Measurements from ENCODE around the gene SORCS2. TPM values are rescaled to one million over a fixed set of nuclear protein-coding genes. Genes with fewer than 3 reads are reported as not detected.

Gene SORCS2
- total RNA-seq, 2 donors from 2014 or later: 0.54 to 0.74 TPM

DNA sequence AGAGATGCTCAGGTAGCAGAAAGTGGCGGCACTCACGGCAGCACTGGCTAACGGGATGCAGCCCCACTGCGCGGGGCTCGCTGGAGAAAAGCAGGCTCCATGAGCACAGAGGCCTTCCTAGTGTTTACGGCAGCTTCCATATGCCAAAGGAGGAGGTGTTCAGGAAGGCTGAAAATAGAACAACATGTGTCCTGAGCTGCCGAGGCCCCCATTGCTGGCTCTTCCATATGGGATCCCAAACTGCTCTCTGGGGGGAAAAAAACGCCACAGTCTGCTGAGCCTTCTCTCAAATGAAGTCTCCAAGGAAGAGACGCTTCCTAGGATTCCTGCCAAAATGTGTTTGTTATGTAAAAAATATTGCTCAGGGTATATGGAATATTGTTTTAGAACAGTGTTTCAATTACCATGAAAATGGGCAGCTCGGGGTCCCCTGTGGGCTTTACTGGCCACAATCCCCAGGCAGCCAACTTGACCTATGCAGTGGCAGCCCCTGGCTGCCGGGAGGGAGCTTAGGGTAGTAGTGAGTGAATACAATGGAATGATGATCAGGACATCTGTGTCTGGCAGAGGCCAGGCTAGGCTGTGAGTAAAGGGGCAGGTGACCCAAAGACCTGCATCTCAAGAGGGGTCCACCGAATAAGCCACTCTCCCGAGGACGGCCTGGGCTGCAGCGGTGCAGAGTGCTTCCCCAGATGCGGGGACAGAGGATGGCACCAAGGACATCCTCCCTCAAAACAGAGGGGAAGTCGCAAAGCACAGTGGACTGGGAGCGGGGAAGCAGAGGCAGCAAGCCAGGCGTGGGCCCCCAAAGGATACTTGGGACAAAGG lies 577.3 kb downstream of the SORCS2 start:
- Histone ChIP-seq H3K4me3 (no peak overlapping the region), H3K27me3 (no peaks in the 10 kb centered on the region), H3K9me3 (no peaks in the 10 kb centered on the region), H3K36me3 (peaks cover 17% of the 10 kb centered on the region), H3K4me1 (peaks cover 10% of the 10 kb centered on the region), H3K9ac (ENCODE audit: low read depth in 2 of 2, low read length in 2 of 2) (no peak overlapping the region), H3K27ac (no peak overlapping the region)
- intact Hi-C loops (cut with DNase I): no loop called here
- TF ChIP-seq, protein P1, sequence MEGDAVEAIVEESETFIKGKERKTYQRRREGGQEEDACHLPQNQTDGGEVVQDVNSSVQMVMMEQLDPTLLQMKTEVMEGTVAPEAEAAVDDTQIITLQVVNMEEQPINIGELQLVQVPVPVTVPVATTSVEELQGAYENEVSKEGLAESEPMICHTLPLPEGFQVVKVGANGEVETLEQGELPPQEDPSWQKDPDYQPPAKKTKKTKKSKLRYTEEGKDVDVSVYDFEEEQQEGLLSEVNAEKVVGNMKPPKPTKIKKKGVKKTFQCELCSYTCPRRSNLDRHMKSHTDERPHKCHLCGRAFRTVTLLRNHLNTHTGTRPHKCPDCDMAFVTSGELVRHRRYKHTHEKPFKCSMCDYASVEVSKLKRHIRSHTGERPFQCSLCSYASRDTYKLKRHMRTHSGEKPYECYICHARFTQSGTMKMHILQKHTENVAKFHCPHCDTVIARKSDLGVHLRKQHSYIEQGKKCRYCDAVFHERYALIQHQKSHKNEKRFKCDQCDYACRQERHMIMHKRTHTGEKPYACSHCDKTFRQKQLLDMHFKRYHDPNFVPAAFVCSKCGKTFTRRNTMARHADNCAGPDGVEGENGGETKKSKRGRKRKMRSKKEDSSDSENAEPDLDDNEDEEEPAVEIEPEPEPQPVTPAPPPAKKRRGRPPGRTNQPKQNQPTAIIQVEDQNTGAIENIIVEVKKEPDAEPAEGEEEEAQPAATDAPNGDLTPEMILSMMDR (IDR thresholded peaks at IDR 0.05): no peak
- no peak for DNase-seq

DNA sequence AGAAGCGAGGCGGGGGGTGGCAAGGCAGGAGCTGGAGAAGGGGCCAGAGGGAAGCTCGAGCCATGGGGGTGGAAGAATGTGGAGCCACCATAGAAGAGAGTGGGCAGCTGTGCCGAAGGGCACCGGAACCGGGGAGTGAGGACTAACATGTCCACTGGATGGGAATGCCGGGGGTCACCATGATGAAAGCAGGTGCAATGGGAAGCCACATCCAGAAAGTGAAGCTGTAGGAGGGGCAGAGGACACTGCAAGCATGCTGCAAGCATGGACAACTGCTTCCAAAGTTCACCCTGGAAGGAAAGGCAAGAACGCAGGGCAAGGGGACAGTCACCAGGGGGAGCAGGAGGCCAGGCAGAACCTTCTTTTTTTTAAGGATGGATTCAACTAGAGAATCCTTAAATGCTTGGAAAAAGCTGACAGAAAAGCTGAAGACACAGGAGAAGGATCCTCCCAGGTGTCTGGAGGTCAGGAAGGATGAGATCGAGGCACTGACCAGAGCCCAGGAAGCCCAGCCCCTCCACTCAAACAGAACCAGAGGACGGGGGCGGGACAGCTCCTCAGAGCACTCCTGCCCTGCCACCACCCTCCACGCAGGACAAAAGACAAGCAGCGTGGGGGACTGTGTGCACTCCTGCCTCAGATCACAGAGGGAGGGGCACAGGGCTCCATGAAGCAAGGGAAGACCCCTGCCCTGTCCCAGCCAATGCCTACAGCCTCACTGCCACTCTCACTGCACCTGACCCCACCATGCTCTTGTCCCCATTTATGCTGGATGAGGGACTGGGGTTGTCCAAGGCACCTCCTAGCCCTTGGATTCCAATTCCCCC lies 578.1 kb downstream of the SORCS2 start:
- intact Hi-C loops (cut with DNase I): no loop called here

DNA sequence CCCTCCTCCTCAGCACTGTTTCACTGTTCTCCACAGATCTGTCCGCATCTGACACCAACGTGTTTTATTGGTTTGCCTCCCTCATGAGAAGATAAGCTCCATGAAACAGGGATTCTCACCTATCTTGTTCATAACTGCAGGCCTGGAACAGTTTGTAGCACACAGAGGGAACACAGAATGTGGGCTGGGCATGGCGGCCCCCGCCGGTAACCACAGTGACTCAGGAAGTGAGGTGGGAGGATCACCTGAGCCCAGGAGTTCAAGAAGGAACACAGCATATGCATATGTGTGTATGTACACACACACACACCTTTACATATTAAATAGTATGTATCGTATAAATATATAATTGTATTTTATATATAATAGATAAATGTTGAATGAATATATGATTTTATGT lies 578.7 kb downstream of the SORCS2 start:
- Histone ChIP-seq H3K36me3 (peaks cover 17% of the 10 kb centered on the region), H3K27ac (no peak overlapping the region), H3K9me3 (no peaks in the 10 kb centered on the region), H3K4me3 (no peak overlapping the region), H3K4me1 (peaks cover 10% of the 10 kb centered on the region), H3K27me3 (no peaks in the 10 kb centered on the region), H3K9ac (ENCODE audit: low read depth in 2 of 2, low read length in 2 of 2) (no peak overlapping the region)
- intact Hi-C loops (cut with DNase I): no loop called here
- DNase-seq: no peak
- TF ChIP-seq, protein P1 (IDR thresholded peaks at IDR 0.05): no peak

More for the DNA sequence above, 578.1 kb downstream of the SORCS2 start:
- Histone ChIP-seq H3K4me1 (peaks cover 10% of the 10 kb centered on the region), H3K9me3 (no peaks in the 10 kb centered on the region), H3K9ac (ENCODE audit: low read depth in 2 of 2, low read length in 2 of 2) (no peak overlapping the region), H3K27ac (no peak overlapping the region), H3K36me3 (peaks cover 17% of the 10 kb centered on the region), H3K4me3 (no peak overlapping the region), H3K27me3 (no peaks in the 10 kb centered on the region)
- no peak for DNase-seq
- TF ChIP-seq, protein P1 (IDR thresholded peaks at IDR 0.05): no peak

DNA sequence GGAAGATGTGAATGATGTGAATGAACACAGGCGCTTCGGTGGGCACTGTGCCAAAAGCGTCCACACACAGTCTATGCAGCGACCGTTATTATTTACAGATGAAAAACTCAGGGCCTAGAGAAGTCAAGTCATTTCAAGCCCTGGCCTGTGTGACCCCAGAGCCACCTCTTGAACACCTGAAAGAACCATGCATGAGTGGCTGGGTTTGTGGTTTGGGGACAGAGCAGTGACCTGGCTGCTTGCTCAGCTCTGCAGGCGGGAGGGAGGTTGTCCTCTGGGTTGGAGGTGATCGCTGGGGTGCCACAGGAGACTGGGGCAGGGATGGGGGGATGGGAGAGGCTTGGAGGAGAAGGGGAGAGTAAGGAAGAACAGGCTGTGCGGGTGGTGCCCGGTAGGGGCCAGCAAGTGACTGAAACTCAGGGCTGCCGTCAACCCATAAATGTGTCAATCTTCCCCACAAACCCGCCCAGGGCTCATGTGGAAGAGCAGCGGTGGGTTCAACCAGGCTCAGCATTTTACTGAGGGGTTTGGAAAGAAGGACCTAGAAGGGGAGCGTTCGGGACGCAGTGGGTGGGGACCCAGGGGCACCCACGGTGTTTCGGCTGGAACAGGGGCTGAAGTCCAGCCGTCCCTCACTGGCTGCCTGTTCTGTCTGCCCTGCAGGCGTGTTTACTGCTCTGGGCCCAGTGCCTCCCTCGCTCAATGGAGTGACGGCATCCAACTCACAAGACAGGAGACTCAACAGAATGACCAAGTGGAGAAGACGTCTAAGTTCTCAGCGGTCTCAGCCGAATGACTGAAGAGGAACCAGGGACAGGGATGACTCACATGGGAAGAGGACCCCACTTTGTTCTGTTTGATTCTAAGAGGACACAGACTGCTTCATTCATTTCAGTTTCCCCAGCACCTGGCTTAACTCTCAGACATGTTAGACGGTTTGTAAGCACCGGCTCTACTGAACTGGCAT lies 579.5 kb downstream of the SORCS2 start:
- H3K4me3 ChIP-seq: no peak overlapping the region
- no peak overlapping the region for H3K9ac ChIP-seq (ENCODE audit: low read depth in 2 of 2, low read length in 2 of 2)
- H3K4me1 ChIP-seq: peaks cover 10% of the 10 kb centered on the region
- H3K27ac ChIP-seq: peak overlapping the region; percentile 70
- peaks cover 17% of the 10 kb centered on the region for H3K36me3 ChIP-seq
- H3K27me3 ChIP-seq: no peaks in the 10 kb centered on the region
- H3K9me3 ChIP-seq: no peaks in the 10 kb centered on the region
- TF ChIP-seq, protein P1 (IDR thresholded peaks at IDR 0.05): no peak
- peak; percentile 66 for DNase-seq
- intact Hi-C loops (cut with DNase I): no loop called here
